Activated T-cell treated with anti-CD3 and anti-CD28 coated beads for 48 hours (primary cell): ENCODE measurements around the gene RCAN2.

Experiments used
- DNase-seq: peaks from one replicate; pipeline ENCODE4 v3.0.0-alpha.2; 2020; ENCODE audit warnings: low read depth

Gene RCAN2

GRCh38 chr6:46491628-46492547 lies 639 bp upstream of the RCAN2 start:
- peak; percentile 13 for DNase-seq

GRCh38 chr6:46490425-46491200 lies 636 bp downstream of the RCAN2 start:
- DNase-seq = no peak

DNA sequence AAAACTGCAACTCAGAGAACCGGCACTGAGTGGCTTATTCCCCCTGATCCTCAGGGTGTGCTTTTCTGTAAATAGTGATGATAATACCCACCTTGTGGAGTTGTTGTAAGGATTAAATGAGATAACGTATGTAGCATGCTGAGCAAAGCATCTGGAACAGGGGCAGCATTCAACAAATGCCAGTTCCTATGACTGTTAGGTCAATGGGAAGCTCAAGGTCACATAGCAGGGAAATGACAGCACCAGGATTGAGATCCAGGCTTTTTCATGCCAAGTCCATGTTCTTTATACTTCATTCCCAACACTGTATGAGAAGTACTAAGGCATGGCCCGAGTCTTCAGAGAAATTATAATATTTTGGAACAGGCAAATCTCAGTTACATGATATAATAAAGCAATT lies 5.1 kb downstream of the RCAN2 start:
- no peak for DNase-seq

- no peak for DNase-seq
These were observed 7.0 kb downstream of the RCAN2 start for GRCh38 chr6:46484081-46484820.

GRCh38 chr6:46476301-46476700 lies 14.9 kb downstream of the RCAN2 start:
- no peak for DNase-seq

- no peak for DNase-seq
These were observed 17.4 kb downstream of the RCAN2 start for GRCh38 chr6:46473881-46474280.

- DNase-seq = no peak
These were observed 19.0 kb downstream of the RCAN2 start for GRCh38 chr6:46472243-46472642.

DNA sequence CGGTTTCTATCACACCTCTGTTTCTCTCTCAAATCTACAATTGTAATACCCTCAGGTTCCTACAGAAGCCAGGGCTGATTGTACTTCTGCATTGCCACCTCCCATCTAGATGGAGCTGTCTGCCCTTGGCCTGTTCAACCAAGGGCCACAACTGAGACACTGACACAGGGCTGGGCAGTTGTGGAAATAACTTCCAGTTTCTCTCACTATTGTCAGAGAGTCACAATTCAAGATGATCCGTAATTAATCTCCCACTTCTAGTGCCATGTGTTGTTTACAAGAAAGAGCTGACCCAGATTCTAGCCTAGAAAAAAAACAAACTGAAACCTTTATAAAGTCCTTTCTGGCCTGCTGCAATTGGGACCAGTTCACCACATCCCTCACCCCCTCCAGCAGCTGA lies 22.2 kb downstream of the RCAN2 start:
- no peak for DNase-seq

DNA sequence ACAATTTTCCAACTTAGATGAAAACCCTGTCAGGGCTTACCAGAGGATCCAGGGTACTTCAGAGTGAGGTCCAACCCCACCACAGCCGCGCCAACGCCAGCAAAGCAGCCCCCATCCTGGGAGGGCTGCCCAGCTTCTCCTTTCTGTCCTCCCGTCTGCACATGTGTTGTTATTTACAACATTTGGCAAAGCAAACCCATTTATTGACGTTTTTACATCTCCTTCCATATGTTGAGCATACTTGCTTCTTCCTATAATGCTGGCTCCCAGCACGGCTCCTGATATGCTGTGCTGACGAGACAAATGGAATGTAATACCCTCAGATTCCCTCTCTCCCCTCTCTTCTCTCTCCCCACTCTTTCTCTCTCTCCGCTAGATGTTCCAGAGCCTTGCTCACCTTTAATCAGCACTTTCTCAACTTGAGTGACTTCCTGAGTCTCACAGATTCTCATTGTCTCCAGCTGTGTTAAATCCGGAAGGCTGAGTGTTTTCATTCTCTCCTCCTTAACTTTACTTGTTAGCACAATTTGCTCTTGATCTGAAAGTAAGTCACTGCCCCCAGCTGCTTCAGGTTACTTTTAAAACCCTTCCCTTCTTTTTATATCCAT lies 22.7 kb downstream of the RCAN2 start:
- no peak for DNase-seq

GRCh38 chr6:46466570-46466969 lies 24.7 kb downstream of the RCAN2 start:
- no peak for DNase-seq

GRCh38 chr6:46465294-46466165 lies 25.7 kb downstream of the RCAN2 start:
- no peak for DNase-seq

DNA sequence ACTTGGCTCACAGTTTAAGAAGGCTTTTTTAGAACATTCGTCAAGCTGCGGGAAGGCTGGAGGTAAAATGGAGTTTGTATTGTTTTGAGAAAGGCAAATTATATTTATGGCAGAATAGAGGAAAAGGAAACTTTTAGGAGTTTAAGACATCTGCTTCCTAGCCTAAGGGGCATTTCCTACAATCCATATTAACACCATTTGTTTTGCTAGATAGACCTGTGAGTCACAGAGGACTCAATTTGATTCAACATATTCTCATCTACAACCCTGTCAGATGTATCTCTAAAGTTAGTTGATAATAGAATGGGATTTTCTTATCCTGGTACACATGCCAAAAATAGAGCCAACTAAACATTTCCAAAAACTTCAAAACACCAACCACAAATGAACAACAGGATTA lies 35.0 kb downstream of the RCAN2 start:
- no peak for DNase-seq

DNA sequence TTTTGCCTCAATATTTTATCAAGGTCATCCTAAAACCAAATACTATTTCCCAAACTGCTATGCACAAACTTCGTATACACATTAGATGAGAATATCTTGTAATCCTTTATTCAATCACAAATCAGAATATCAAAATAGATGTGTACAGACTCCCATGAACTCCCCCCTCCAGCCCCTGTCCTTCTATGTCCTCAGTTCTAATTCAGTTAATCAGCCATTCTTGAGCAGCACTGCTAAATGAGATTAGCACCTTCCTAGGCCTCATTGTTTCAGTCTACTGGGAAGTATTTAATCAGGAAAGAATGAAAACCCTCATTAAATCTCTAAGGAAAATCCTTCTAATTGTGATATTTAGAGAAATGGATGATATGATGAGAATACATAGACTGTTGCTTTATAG lies 36.6 kb downstream of the RCAN2 start:
- DNase-seq = no peak

DNA sequence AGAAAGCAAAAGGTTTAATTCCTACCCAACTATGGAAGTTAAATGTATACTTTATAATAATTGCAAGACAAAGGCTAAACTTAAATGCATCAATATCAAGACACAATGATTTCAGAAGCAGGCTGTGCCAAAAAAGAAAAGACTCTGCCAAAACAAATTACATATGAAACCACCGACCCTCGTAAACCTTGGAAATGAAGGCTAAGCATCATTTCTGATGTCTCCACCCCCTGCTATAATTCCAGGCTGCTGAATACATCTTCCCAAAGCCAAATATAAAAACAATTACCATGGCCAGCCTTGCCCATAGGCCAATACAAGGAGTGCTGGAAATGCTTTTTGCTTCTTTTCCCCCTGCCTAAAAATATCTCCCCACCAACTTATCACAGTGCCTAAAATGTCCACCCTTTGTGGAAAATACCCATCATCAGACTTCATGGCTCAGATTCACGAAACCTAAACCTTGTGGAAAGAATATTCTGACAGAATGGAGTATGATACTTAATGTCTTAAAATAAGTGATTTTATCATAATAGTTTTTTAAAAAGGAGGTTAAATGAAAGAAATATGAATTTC lies 37.4 kb downstream of the RCAN2 start:
- no peak for DNase-seq

- DNase-seq = no peak
These were observed 38.0 kb downstream of the RCAN2 start for GRCh38 chr6:46453216-46453615.

GRCh38 chr6:46452312-46452917 lies 38.8 kb downstream of the RCAN2 start:
- DNase-seq = no peak

DNA sequence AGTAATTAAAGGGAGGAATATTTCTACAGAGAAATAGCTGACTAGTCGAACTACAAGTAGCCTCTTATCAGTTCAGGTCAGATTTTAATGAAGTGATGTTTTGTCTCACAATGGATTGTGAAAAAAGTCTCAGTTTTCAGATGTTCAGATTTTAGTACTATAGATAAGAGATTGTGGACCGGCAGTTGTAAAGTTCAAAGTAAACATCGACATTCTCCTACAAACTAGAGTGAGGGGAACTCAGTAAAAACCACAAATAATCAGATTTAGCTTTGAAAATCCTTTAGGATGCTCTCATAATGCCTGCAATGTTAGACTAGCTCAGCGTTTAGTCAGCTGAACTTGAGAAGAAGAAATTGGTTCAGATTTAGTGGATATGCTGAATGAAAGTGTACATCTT lies 39.9 kb downstream of the RCAN2 start:
- no peak for DNase-seq

DNA sequence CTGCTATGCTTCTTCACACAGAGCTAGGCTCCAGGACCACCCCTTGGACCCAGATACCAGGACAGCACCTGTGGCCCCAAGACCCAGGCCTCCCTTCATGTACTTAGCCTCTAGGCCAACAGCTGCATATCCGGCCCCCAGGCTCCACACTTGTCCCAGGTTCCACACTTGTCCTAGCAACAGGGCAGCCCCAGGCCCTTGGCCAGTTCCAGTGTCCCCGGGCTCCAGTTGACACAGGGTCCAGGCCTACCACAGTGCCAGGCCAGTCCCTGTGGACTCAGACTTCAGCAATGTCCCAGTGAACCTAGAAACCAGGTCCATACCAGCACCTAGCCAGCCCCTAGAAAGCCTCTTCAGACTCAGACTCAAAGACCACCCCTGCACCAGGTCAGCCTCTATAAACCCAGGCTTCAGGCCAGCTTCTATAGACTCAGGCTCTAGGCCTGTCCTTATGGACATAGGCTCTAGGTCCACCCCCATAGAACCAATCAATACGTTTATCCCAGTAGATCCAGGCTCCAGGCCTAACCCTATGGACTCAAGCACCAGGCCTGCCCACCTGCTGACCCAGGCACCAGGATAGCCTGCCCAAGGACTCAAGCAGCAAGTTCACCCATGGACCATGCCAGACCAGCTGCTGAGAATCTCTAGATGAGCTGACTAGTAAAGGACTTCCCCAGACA lies 46.3 kb downstream of the RCAN2 start:
- no peak for DNase-seq

DNA sequence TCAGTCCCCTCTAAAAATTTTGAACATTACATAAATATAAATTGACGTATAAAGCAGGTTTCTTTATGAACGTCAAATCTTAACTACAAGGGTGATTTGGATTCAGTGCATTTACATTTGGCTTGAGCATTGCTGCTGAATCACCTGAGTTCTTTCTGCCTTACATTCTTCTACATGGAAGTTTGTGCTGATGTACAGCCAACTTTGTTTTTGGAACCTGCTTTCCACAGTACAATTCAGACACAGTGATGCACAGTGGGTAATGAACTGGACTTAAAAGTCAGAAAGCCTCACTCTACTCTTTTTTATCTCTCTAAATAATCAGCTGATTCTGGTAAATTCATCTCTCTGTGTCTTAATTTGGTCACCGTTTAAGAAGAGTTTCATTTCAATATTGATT lies 47.6 kb downstream of the RCAN2 start:
- no peak for DNase-seq

DNA sequence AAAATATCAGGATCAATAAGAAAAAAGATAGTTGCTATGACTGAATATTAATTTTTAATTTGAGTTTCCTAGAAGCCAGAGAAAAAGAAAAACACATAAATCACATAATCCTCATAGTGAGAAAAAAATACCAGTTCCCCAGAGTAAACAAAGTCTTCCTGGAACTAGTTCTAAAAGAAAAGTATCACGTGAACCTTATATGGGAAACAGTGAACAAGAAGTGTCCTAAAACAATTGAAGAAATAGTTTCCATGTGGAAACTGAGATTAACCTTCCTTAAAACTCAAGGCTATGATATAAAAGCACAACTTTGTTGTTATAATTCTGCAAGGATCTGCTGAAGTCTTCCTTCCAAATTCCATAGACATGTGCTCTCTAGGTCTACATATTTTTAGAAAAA lies 50.6 kb downstream of the RCAN2 start:
- DNase-seq = no peak
